ENCODE results near the gene ALDH4A1. TPM values are rescaled to one million over a fixed set of nuclear protein-coding genes. Genes with fewer than 3 reads are reported as not detected.
A peak's percentile ranks its signal among the peaks of the same experiment; 100 is the strongest.

Gene ALDH4A1
- total RNA-seq, 2 donors from 2014 or later: 4.7 to 15.5 TPM

- intact Hi-C loops (cut with DNase I): loop anchor here (10.0 kb wide), 1 partner anchor 45 kb away; the partner anchor contains the start of gene ALDH4A1
- 45 to 49% methylated on average over 21 to 22 of the region's 22 CpGs for WGBS, 2 donors
Observed at GRCh38 chr1:18949686-18950400, 47.5 kb upstream of the ALDH4A1 start.

GRCh38 chr1:18948913-18949685, 46.7 kb upstream of the ALDH4A1 start:
- no peak for TF ChIP-seq POLR2A (IDR thresholded peaks at IDR 0.05)
- TF ChIP-seq, protein P1, sequence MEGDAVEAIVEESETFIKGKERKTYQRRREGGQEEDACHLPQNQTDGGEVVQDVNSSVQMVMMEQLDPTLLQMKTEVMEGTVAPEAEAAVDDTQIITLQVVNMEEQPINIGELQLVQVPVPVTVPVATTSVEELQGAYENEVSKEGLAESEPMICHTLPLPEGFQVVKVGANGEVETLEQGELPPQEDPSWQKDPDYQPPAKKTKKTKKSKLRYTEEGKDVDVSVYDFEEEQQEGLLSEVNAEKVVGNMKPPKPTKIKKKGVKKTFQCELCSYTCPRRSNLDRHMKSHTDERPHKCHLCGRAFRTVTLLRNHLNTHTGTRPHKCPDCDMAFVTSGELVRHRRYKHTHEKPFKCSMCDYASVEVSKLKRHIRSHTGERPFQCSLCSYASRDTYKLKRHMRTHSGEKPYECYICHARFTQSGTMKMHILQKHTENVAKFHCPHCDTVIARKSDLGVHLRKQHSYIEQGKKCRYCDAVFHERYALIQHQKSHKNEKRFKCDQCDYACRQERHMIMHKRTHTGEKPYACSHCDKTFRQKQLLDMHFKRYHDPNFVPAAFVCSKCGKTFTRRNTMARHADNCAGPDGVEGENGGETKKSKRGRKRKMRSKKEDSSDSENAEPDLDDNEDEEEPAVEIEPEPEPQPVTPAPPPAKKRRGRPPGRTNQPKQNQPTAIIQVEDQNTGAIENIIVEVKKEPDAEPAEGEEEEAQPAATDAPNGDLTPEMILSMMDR (IDR thresholded peaks at IDR 0.05): peak in 2 of 7 experiments; percentile 12 to 13
- DNase-seq (peak; percentile 54 to 76 (median 67)), ATAC-seq (peak; percentile 47)
- Histone ChIP-seq H3K4me3 (no peak overlapping the region), H3K27me3 (no peaks in the 10 kb centered on the region), H3K9me3 (no peaks in the 10 kb centered on the region), H3K36me3 (replicated peaks in 1 of 2; ENCODE audit: insufficient read depth in 1 of 2, low read depth in 2 of 2) (no peaks in the 10 kb centered on the region), H3K27ac (peak overlapping the region; percentile 29 to 87 (median 63)), H3K4me1 (peaks cover 99% of the 10 kb centered on the region)
- intact Hi-C loops (cut with DNase I): no loop called here
- 24 to 40% methylated on average over 12 to 22 of the region's 23 CpGs for WGBS, 2 donors

More at GRCh38 chr1:18949686-18950400, 47.5 kb upstream of the ALDH4A1 start:
- peak overlapping the region; percentile 29 to 87 (median 63) for H3K27ac ChIP-seq
- no peak overlapping the region for H3K4me3 ChIP-seq
- H3K4me1 ChIP-seq: peaks cover 100% of the 10 kb centered on the region
- H3K9me3 ChIP-seq: no peaks in the 10 kb centered on the region
- DNase-seq: no peak
- TF ChIP-seq POLR2A (IDR thresholded peaks at IDR 0.05): no peak
- TF ChIP-seq, protein P1 (IDR thresholded peaks at IDR 0.05): peak in 1 of 7 experiments; percentile 1
- no peaks in the 10 kb centered on the region for H3K27me3 ChIP-seq
- ATAC-seq: peak; percentile 7
- no peaks in the 10 kb centered on the region for H3K36me3 ChIP-seq (replicated peaks in 1 of 2; ENCODE audit: insufficient read depth in 1 of 2, low read depth in 2 of 2)

- Histone ChIP-seq H3K36me3 (replicated peaks in 1 of 2; ENCODE audit: insufficient read depth in 1 of 2, low read depth in 2 of 2) (no peaks in the 10 kb centered on the region), H3K4me3 (no peak overlapping the region), H3K4me1 (peaks cover 92% of the 10 kb centered on the region), H3K27me3 (no peaks in the 10 kb centered on the region), H3K27ac (peak overlapping the region; percentile 14 to 87 (median 63)), H3K9me3 (no peaks in the 10 kb centered on the region)
- no peak for DNase-seq
- ATAC-seq: peak; percentile 4
- intact Hi-C loops (cut with DNase I): no loop called here
- 45 to 47% methylated on average over 15 of the region's 15 CpGs for WGBS, 2 donors
- TF ChIP-seq POLR2A (IDR thresholded peaks at IDR 0.05): no peak
- TF ChIP-seq, protein P1 (IDR thresholded peaks at IDR 0.05): no peak
Observed at GRCh38 chr1:18948048-18948912, 45.9 kb upstream of the ALDH4A1 start.

- DNase-seq: no peak
- Histone ChIP-seq H3K4me1 (peaks cover 90% of the 10 kb centered on the region), H3K4me3 (no peak overlapping the region), H3K27me3 (no peaks in the 10 kb centered on the region), H3K9me3 (no peaks in the 10 kb centered on the region), H3K36me3 (replicated peaks in 1 of 2; ENCODE audit: insufficient read depth in 1 of 2, low read depth in 2 of 2) (no peaks in the 10 kb centered on the region), H3K27ac (peak overlapping the region in 3 of 4 donors; percentile 18 to 87 (median 55))
- no peak for ATAC-seq
- TF ChIP-seq, protein P1 (IDR thresholded peaks at IDR 0.05): no peak
- TF ChIP-seq POLR2A (IDR thresholded peaks at IDR 0.05): no peak
- intact Hi-C loops (cut with DNase I): no loop called here
- 48 to 65% methylated on average over 6 to 9 of the region's 9 CpGs for WGBS, 2 donors
Observed at GRCh38 chr1:18947570-18947969, 45.2 kb upstream of the ALDH4A1 start.
